Measurements from ENCODE around the gene NBAS.

DNA sequence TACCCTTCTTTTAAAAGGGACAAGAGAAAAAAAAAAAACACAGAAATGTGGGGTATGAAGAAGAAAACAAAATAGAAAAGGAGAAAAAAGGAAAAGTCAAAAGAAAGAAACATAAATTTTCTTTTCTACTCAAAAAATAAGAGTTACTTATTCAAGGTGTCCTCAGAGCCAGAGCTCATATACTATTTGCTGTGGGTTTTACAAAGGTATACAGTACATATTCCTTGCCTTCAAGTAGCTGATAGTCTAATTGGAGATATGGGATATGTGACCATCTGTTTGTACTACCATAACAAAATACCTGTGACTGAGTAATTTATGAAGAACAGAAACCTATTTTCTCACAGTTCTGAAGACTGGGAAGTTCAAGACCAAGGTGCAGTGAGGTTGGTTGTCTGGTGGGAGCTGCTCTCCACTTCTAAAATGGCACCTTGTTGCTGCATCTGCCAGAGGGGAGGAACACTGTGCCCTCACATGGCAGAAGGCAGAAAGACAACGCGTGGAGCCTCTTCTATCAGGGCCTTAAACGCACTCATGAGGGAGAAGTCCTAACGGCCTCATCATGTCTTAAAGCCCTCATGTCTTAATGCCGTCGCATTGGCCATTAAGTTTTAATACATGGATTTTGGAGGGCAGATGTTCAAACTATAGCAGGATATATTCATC lies 33.9 kb downstream of the NBAS start:
- TF ChIP-seq EZH2 (IDR thresholded peaks at IDR 0.05): no peak
- TF ChIP-seq POLR2AphosphoS5 (IDR thresholded peaks at IDR 0.05; ENCODE audit: borderline replicate concordance, low read depth, low read length): no peak

All from SK-N-MC (cell line).